Measurements from ENCODE around the gene CYB5D1. TPM values are rescaled to one million over a fixed set of nuclear protein-coding genes. Genes with fewer than 3 reads are reported as not detected.

The CYB5D1 gene
- polyA plus RNA-seq, 1 donor from 2014 or later = 30.4 TPM

GRCh38 chr17:7830616-7831015 lies 27.2 kb upstream of the CYB5D1 start:
- Histone ChIP-seq H3F3A (ENCODE audit: insufficient read depth, low read length, poor library complexity, severe bottlenecking) (no peaks in the 10 kb centered on the region), H2AFZ (ENCODE audit: low read depth, low read length) (no peak overlapping the region), H3K4me3 (ENCODE audit: low read length) (no peak overlapping the region), H3K27ac (ENCODE audit: low read length) (no peak overlapping the region), H3K36me3 (ENCODE audit: insufficient read depth, low read length) (no peaks in the 10 kb centered on the region), H3K27me3 (ENCODE audit: insufficient read depth, low read depth, low read length) (no peaks in the 10 kb centered on the region), H3K79me2 (replicated peaks; ENCODE audit: insufficient read depth, low read length) (no peaks in the 10 kb centered on the region), H3K9me2 (ENCODE audit: insufficient read depth, low read length) (no peaks in the 10 kb centered on the region), H3K4me2 (ENCODE audit: low read length) (no peak overlapping the region), H4K20me1 (ENCODE audit: insufficient read depth) (no peaks in the 10 kb centered on the region), H3K9me3 (ENCODE audit: low read length) (no peaks in the 10 kb centered on the region), H3K9ac (ENCODE audit: low read length) (no peak overlapping the region)
- TF ChIP-seq EZH2 (IDR thresholded peaks at IDR 0.05; ENCODE audit: borderline replicate concordance, insufficient read depth, low read length, poor library complexity, severe bottlenecking) (no peak), EP300 (conservative IDR thresholded peaks at IDR 0.05; ENCODE audit: poor library complexity, severe bottlenecking) (no peak), SMC3 (conservative IDR thresholded peaks at IDR 0.05; ENCODE audit: poor library complexity) (no peak), RAD21 (conservative IDR thresholded peaks at IDR 0.05) (no peak), TAF1 (IDR thresholded peaks at IDR 0.05; ENCODE audit: low read depth) (no peak), REST (IDR thresholded peaks at IDR 0.05; ENCODE audit: borderline replicate concordance) (no peak), POLR2AphosphoS5 (IDR thresholded peaks at IDR 0.05) (no peak), MXI1 (conservative IDR thresholded peaks at IDR 0.05; ENCODE audit: poor library complexity, severe bottlenecking) (no peak), CTCF (IDR thresholded peaks at IDR 0.05; ENCODE audit: poor library complexity, severe bottlenecking) (no peak)

GRCh38 chr17:7831233-7831632 lies 26.6 kb upstream of the CYB5D1 start:
- Histone ChIP-seq H3K9ac (ENCODE audit: low read length) (no peak overlapping the region), H3K9me3 (ENCODE audit: low read length) (no peaks in the 10 kb centered on the region), H3K36me3 (ENCODE audit: insufficient read depth, low read length) (no peaks in the 10 kb centered on the region), H3K79me2 (replicated peaks; ENCODE audit: insufficient read depth, low read length) (no peaks in the 10 kb centered on the region), H3K9me2 (ENCODE audit: insufficient read depth, low read length) (no peaks in the 10 kb centered on the region), H4K20me1 (ENCODE audit: insufficient read depth) (no peaks in the 10 kb centered on the region), H3K27ac (ENCODE audit: low read length) (no peak overlapping the region), H3F3A (ENCODE audit: insufficient read depth, low read length, poor library complexity, severe bottlenecking) (peaks cover 4% of the 10 kb centered on the region), H3K4me3 (ENCODE audit: low read length) (no peak overlapping the region), H3K27me3 (ENCODE audit: insufficient read depth, low read depth, low read length) (no peaks in the 10 kb centered on the region), H2AFZ (ENCODE audit: low read depth, low read length) (no peak overlapping the region), H3K4me2 (ENCODE audit: low read length) (no peak overlapping the region)
- TF ChIP-seq CTCF (IDR thresholded peaks at IDR 0.05; ENCODE audit: poor library complexity, severe bottlenecking) (no peak), EP300 (conservative IDR thresholded peaks at IDR 0.05; ENCODE audit: poor library complexity, severe bottlenecking) (no peak), MXI1 (conservative IDR thresholded peaks at IDR 0.05; ENCODE audit: poor library complexity, severe bottlenecking) (no peak), TAF1 (IDR thresholded peaks at IDR 0.05; ENCODE audit: low read depth) (no peak), RAD21 (conservative IDR thresholded peaks at IDR 0.05) (no peak), EZH2 (IDR thresholded peaks at IDR 0.05; ENCODE audit: borderline replicate concordance, insufficient read depth, low read length, poor library complexity, severe bottlenecking) (no peak), POLR2AphosphoS5 (IDR thresholded peaks at IDR 0.05) (no peak), SMC3 (conservative IDR thresholded peaks at IDR 0.05; ENCODE audit: poor library complexity) (no peak), REST (IDR thresholded peaks at IDR 0.05; ENCODE audit: borderline replicate concordance) (no peak)

Measured in neural cell (in vitro differentiated cells).